Epithelial cell of prostate (primary cell): ENCODE data around the gene ERC2.

Source experiments
- DNase-seq: peaks from one replicate; pipeline ENCODE4 v3.0.0-alpha.2; 2011; ENCODE audit warnings: low read depth, low spot score
- H3K27ac ChIP-seq: fragments of 450-650 bp; 2 replicates; pipeline ENCODE4 v1.5.1; 2017; ENCODE audit warnings: mild to moderate bottlenecking

ERC2 gene

GRCh38 chr3:55540579-55540978 is 927.7 kb downstream of the ERC2 start:
- H3K27ac ChIP-seq: no peak overlapping the region
- no peak for DNase-seq

- no peak overlapping the region for H3K27ac ChIP-seq
- no peak for DNase-seq
Observed at GRCh38 chr3:55538158-55538557, 930.1 kb downstream of the ERC2 start.

- DNase-seq: no peak
- H3K27ac ChIP-seq: no peak overlapping the region
Observed at GRCh38 chr3:55537563-55537962, 930.7 kb downstream of the ERC2 start.

GRCh38 chr3:55537129-55537528 is 931.1 kb downstream of the ERC2 start:
- no peak overlapping the region for H3K27ac ChIP-seq
- no peak for DNase-seq

GRCh38 chr3:55534876-55535275 is 933.4 kb downstream of the ERC2 start:
- no peak overlapping the region for H3K27ac ChIP-seq
- peak; percentile 36 for DNase-seq

- no peak overlapping the region for H3K27ac ChIP-seq
Observed at GRCh38 chr3:55532806-55533205, 935.5 kb downstream of the ERC2 start.

GRCh38 chr3:55531321-55531720 is 936.9 kb downstream of the ERC2 start:
- no peak overlapping the region for H3K27ac ChIP-seq
- no peak for DNase-seq

More at GRCh38 chr3:55532806-55533205, 935.5 kb downstream of the ERC2 start:
- DNase-seq: no peak

GRCh38 chr3:55527361-55527760 is 940.9 kb downstream of the ERC2 start:
- no peak overlapping the region for H3K27ac ChIP-seq
- no peak for DNase-seq

GRCh38 chr3:55526332-55527030 is 941.8 kb downstream of the ERC2 start:
- no peak overlapping the region for H3K27ac ChIP-seq
- no peak for DNase-seq

- H3K27ac ChIP-seq: no peak overlapping the region
- DNase-seq: no peak
Observed at GRCh38 chr3:55525436-55525835, 942.8 kb downstream of the ERC2 start.

GRCh38 chr3:55524565-55525244 is 943.6 kb downstream of the ERC2 start:
- DNase-seq: no peak
- peak overlapping the region; percentile 25 for H3K27ac ChIP-seq

- no peak overlapping the region for H3K27ac ChIP-seq
- DNase-seq: no peak
Observed at GRCh38 chr3:55523471-55523870, 944.8 kb downstream of the ERC2 start.

GRCh38 chr3:55521738-55522421 is 946.4 kb downstream of the ERC2 start:
- H3K27ac ChIP-seq: no peak overlapping the region
- no peak for DNase-seq

GRCh38 chr3:55521064-55521737 is 947.1 kb downstream of the ERC2 start:
- no peak for DNase-seq
- H3K27ac ChIP-seq: no peak overlapping the region

GRCh38 chr3:55519019-55519418 is 949.2 kb downstream of the ERC2 start:
- no peak overlapping the region for H3K27ac ChIP-seq
- no peak for DNase-seq

GRCh38 chr3:55518451-55518850 is 949.8 kb downstream of the ERC2 start:
- no peak overlapping the region for H3K27ac ChIP-seq
- no peak for DNase-seq

- DNase-seq: no peak
- no peak overlapping the region for H3K27ac ChIP-seq
Observed at GRCh38 chr3:55516392-55517030, 951.8 kb downstream of the ERC2 start.

GRCh38 chr3:55515550-55516246 is 952.6 kb downstream of the ERC2 start:
- H3K27ac ChIP-seq: no peak overlapping the region
- no peak for DNase-seq

- DNase-seq: no peak
- H3K27ac ChIP-seq: no peak overlapping the region
Observed at GRCh38 chr3:55514962-55515361, 953.3 kb downstream of the ERC2 start.
